Upper lobe of left lung (tissue), 4 donors: ENCODE measurements around the gene SSC4D.

ENCODE experiments used
- POLR2AphosphoS5 ChIP-seq, 2 donors: sonication (generic); formaldehyde crosslinking; IDR thresholded peaks; one replicate each; pipeline ENCODE4 v1.5.1; 2017; ENCODE audit warnings: antibody characterized with exemption in 2 of 2
- TF ChIP-seq, protein P1 (sequence below), 6 experiments: fragments of 450-650 bp in 4 of 6; fragments of 200-600 bp in 2 of 6; sonication (generic) in 2 of 6; IDR thresholded peaks; one replicate each; pipeline ENCODE4 v1.5.1; 2016 to 2019; ENCODE audit warnings: antibody characterized with exemption in 6 of 6

- TF ChIP-seq, protein P1, sequence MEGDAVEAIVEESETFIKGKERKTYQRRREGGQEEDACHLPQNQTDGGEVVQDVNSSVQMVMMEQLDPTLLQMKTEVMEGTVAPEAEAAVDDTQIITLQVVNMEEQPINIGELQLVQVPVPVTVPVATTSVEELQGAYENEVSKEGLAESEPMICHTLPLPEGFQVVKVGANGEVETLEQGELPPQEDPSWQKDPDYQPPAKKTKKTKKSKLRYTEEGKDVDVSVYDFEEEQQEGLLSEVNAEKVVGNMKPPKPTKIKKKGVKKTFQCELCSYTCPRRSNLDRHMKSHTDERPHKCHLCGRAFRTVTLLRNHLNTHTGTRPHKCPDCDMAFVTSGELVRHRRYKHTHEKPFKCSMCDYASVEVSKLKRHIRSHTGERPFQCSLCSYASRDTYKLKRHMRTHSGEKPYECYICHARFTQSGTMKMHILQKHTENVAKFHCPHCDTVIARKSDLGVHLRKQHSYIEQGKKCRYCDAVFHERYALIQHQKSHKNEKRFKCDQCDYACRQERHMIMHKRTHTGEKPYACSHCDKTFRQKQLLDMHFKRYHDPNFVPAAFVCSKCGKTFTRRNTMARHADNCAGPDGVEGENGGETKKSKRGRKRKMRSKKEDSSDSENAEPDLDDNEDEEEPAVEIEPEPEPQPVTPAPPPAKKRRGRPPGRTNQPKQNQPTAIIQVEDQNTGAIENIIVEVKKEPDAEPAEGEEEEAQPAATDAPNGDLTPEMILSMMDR (IDR thresholded peaks at IDR 0.05), result no peak
- TF ChIP-seq POLR2AphosphoS5 (IDR thresholded peaks at IDR 0.05), result no peak
These were observed 18.1 kb upstream of the SSC4D start for GRCh38 chr7:76427635-76428034.
